ENCODE results near the gene ANKRD27. TPM values are rescaled to one million over a fixed set of nuclear protein-coding genes. Genes with fewer than 3 reads are reported as not detected.
"Not testable (repeated sequence)": the region's sequence is repeated elsewhere in the genome, so short reads cannot be mapped to it uniquely, and the experiment has no call there.

Gene ANKRD27
- total RNA-seq, 1 donor from 2014 or later, result 36.4 TPM

DNA sequence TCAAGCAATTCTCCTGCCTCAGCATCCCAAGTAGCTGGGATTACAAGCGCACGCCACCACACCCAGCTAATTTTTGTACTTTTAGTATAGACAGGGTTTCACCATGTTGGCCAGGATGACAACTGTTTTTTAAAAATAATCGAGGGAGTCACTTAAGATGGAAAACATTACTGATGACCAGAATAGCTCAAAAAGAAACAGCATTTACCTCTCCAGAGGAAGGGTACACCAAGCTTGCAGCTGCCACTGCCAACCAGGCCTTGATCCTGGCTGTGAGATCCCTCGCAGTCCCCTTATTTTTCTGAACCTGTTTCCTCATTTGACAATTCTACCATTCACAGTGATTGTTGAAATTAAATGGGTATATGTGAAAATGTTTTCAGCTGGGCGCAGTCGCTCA lies 79.5 kb downstream of the ANKRD27 start:
- Mint-ChIP-seq H3K36me3 (ENCODE audit: insufficient read depth) (peaks cover 52% of the 10 kb centered on the region), H3K4me1 (ENCODE audit: low read depth) (no peaks in the 10 kb centered on the region), H3K4me3 (ENCODE audit: low read depth) (no peak overlapping the region), H3K27ac (no peak overlapping the region), H3K9me3 (ENCODE audit: low read depth) (peaks cover 9% of the 10 kb centered on the region), H3K27me3 (no peaks in the 10 kb centered on the region)
- TF ChIP-seq, protein P1, sequence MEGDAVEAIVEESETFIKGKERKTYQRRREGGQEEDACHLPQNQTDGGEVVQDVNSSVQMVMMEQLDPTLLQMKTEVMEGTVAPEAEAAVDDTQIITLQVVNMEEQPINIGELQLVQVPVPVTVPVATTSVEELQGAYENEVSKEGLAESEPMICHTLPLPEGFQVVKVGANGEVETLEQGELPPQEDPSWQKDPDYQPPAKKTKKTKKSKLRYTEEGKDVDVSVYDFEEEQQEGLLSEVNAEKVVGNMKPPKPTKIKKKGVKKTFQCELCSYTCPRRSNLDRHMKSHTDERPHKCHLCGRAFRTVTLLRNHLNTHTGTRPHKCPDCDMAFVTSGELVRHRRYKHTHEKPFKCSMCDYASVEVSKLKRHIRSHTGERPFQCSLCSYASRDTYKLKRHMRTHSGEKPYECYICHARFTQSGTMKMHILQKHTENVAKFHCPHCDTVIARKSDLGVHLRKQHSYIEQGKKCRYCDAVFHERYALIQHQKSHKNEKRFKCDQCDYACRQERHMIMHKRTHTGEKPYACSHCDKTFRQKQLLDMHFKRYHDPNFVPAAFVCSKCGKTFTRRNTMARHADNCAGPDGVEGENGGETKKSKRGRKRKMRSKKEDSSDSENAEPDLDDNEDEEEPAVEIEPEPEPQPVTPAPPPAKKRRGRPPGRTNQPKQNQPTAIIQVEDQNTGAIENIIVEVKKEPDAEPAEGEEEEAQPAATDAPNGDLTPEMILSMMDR (IDR thresholded peaks at IDR 0.05; ENCODE audit: unreplicated experiment), result no peak
- DNase-seq (ENCODE audit: low spot score, unreplicated experiment), result no peak

DNA sequence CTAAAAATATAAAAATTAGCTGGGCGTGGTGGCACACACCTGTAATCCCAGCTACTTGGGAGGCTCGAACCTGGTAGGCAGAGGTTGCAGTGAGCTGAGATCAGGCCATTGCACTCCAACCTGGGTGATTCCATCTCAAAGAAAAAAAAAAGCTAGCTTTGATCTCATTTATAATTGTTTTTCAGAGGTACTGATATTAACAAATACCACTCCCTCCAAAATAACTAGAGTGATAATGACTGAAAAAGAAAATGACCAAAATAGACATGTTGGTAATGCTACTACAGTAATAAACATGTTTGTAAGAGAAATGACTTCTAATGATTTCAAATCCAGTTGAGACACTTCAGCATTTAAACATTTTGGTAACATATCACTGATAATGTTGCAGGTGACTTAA lies 81.0 kb downstream of the ANKRD27 start:
- TF ChIP-seq, protein P1 (IDR thresholded peaks at IDR 0.05; ENCODE audit: unreplicated experiment), result no peak
- Mint-ChIP-seq H3K9me3 (ENCODE audit: low read depth) (peaks cover 9% of the 10 kb centered on the region), H3K4me3 (ENCODE audit: low read depth) (no peak overlapping the region), H3K27ac (no peak overlapping the region), H3K27me3 (no peaks in the 10 kb centered on the region), H3K36me3 (ENCODE audit: insufficient read depth) (peaks cover 50% of the 10 kb centered on the region), H3K4me1 (ENCODE audit: low read depth) (no peaks in the 10 kb centered on the region)
- DNase-seq (ENCODE audit: low spot score, unreplicated experiment), result no peak

DNA sequence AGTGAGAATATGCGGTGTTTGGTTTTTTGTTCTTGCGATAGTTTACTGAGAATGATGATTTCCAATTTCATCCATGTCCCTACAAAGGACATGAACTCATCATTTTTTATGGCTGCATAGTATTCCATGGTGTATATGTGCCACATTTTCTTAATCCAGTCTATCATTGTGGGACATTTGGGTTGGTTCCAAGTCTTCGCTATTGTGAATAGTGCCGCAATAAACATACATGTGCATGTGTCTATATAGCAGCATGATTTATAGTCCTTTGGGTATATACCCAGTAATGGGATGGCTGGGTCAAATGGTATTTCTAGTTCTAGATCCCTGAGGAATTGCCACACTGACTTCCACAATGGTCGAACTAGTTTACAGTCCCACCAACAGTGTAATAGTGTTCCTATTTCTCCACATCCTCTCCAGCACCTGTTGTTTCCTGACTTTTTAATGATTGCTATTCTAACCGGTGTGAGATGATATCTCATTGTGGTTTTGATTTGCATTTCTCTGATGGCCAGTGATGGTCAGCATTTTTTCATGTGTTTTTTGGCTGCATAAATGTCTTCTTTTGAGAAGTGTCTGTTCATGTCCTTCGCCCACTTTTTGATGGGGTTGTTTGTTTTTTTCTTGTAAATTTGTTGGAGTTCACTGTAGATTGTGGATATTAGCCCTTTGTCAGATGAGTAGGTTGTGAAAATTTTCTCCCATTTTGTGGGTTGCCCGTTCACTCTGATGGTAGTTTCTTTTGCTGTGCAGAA lies 87.1 kb downstream of the ANKRD27 start:
- H3K4me3 Mint-ChIP-seq (ENCODE audit: low read depth); DNase-seq (ENCODE audit: low spot score, unreplicated experiment); H3K27ac Mint-ChIP-seq; H3K27me3 Mint-ChIP-seq; H3K4me1 Mint-ChIP-seq (ENCODE audit: low read depth); H3K9me3 Mint-ChIP-seq (ENCODE audit: low read depth): not testable (repeated sequence)
- H3K36me3 Mint-ChIP-seq (ENCODE audit: insufficient read depth), result peaks cover 48% of the 10 kb centered on the region

DNA sequence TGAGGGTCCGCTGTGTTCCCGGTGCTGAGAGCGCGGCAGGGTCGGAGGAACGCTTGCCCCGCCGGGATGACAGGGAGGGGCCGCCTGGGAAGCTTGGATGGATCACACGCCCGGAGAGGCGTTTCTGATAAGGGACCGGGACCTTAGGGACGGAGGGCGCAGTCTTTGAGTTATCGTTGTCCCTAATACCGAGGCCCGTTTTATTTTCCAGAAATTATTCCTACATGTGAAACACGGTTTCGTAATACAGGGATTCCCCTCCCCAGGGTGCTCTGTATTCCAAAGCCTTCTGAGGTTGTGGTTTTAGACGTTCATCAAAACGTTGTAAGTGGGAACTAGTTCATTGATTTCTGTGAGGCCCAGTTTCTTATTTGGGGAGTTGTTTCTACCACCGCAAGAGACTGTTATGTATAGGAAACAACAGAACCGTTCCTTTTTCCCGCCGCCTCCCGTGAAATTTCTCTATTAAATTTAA lies 93.2 kb downstream of the ANKRD27 start:
- H3K36me3 Mint-ChIP-seq (ENCODE audit: insufficient read depth), result peaks cover 12% of the 10 kb centered on the region
- DNase-seq (ENCODE audit: low spot score, unreplicated experiment), result no peak
- peak overlapping the region; percentile 86 for H3K27ac Mint-ChIP-seq
- H3K27me3 Mint-ChIP-seq, result peaks cover 17% of the 10 kb centered on the region
- peaks cover 5% of the 10 kb centered on the region for H3K4me1 Mint-ChIP-seq (ENCODE audit: low read depth)
- H3K4me3 Mint-ChIP-seq (ENCODE audit: low read depth), result peak overlapping the region; percentile 89
- no peaks in the 10 kb centered on the region for H3K9me3 Mint-ChIP-seq (ENCODE audit: low read depth)
- TF ChIP-seq, protein P1 (IDR thresholded peaks at IDR 0.05; ENCODE audit: unreplicated experiment), result no peak

DNA sequence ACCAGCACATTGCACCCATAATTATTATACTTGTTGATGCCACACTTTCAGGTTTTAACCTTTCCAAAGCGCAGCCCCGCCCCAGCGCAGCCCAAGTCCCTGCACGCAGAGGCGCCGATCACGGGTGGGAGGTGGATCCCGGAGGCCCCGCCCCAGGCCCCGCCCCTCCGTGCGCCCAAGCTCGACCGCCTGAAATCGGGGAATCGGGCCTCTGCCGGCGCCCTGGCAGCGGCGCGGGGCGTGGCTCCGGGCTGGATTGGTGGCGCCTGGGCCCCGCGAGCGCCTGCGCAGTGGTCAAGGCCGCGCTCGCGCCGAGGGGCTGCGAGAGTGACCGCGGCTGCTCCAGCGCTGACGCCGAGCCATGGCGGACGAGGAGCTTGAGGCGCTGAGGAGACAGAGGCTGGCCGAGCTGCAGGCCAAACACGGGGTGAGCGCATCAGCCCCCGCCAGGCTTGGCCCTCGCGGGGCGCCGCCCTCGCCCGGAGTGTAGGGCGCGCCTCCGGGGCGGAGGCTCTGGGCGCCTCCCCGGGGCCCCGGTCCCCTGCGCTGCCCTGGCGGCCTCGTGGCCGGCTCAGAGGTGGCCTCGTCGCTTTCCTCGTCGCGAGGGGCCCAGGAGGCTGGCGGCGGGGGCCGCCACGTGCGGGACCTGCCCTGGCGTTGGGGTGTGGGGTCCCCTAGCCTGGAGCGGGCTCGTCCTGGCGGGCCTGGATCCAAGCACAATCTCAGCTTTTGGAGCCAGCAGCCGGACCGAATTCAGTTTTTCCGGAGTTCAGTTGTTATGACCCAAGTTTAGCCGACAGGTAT lies 93.9 kb downstream of the ANKRD27 start, which contains the start of gene PDCD5:
PDCD5 (plus strand) TSS at position 290 of the 804 bp plus-strand sequence; CDS start at position 362, 72 bp downstream.
- Mint-ChIP-seq H3K4me1 (ENCODE audit: low read depth) (peaks cover 5% of the 10 kb centered on the region), H3K27ac (peak within 1 kb of the TSS; percentile 86), H3K9me3 (ENCODE audit: low read depth) (no peaks in the 10 kb centered on the region), H3K4me3 (ENCODE audit: low read depth) (peak within 1 kb of the TSS; percentile 91), H3K27me3 (peaks cover 18% of the 10 kb centered on the region), H3K36me3 (ENCODE audit: insufficient read depth) (peaks cover 6% of the 10 kb centered on the region)
- peak; percentile 94 for DNase-seq (ENCODE audit: low spot score, unreplicated experiment)
- TF ChIP-seq, protein P1 (IDR thresholded peaks at IDR 0.05; ENCODE audit: unreplicated experiment), result no peak

Data from progenitor cell of endocrine pancreas (in vitro differentiated cells).